H1 (cell line): ENCODE data around the gene OR5H6. TPM values are rescaled to one million over a fixed set of nuclear protein-coding genes. Genes with fewer than 3 reads are reported as not detected.

Experiments
- CTCF ChIA-PET: fragments of 300-600 bp; sonication (Branson Sonifier 250); formaldehyde crosslinking; loops from one replicate; lab custom pipeline; 2021; ENCODE audit not compliant: partially characterized antibody; lab: Charles Lee
- POLR2A ChIA-PET: fragments of 300-600 bp; sonication (Branson Sonifier 250); formaldehyde crosslinking; loops from one replicate; lab custom pipeline; 2021; ENCODE audit warnings: inconsistent platforms; ENCODE audit not compliant: partially characterized antibody; lab: Charles Lee
- DNase-seq, 2 experiments: peaks; one replicate each; pipeline versions ENCODE4 v3.0.0 to v3.0.0-alpha.2; 2010 to 2022; ENCODE audit warnings: low spot score in 2 of 2, low read depth in 1 of 2, mixed read lengths in 1 of 2
- FAIRE-seq: peaks from 2 replicates; lab custom pipeline; 2011; peaks lifted over from hg19 to GRCh38; lab: Jason Lieb, UNC
- H2AFZ ChIP-seq: 2 replicates; pipeline ENCODE4 v1.8.1; 2012; ENCODE audit warnings: low read length, inconsistent platforms
- H2AK5ac ChIP-seq: 2 replicates; pipeline ENCODE4 v1.6.1; 2013; ENCODE audit warnings: low read depth, low read length
- H2BK120ac ChIP-seq: replicated peaks from 2 replicates; pipeline ENCODE3; 2013; ENCODE audit warnings: low read depth, low read length, inconsistent platforms
- H2BK12ac ChIP-seq: 2 replicates; pipeline ENCODE4 v1.6.1; 2013; ENCODE audit warnings: low read depth, low read length
- H2BK15ac ChIP-seq: 2 replicates; pipeline ENCODE4 v1.6.1; 2013; ENCODE audit warnings: low read length
- H2BK20ac ChIP-seq: 2 replicates; pipeline ENCODE4 v1.6.1; 2013; ENCODE audit warnings: low read length
- H2BK5ac ChIP-seq: 2 replicates; pipeline ENCODE4 v1.6.1; 2013; ENCODE audit warnings: low read depth, low read length
- H3K14ac ChIP-seq: 2 replicates; pipeline ENCODE4 v1.6.1; 2013; ENCODE audit warnings: inconsistent platforms; ENCODE audit not compliant: insufficient read length
- H3K18ac ChIP-seq: 2 replicates; pipeline ENCODE4 v1.6.1; 2013; ENCODE audit warnings: low read length; ENCODE audit errors: extremely low read depth
- H3K23ac ChIP-seq: 2 replicates; pipeline ENCODE4 v1.6.1; 2013; ENCODE audit warnings: inconsistent platforms; ENCODE audit not compliant: insufficient read length
- H3K23me2 ChIP-seq: 2 replicates; pipeline ENCODE4 v1.6.1; 2013; ENCODE audit warnings: low read depth, low read length
- H3K27ac ChIP-seq: 2 replicates; pipeline ENCODE4 v1.6.1; 2011; ENCODE audit warnings: low read depth, low read length, inconsistent platforms
- H3K27me3 ChIP-seq, 4 experiments: replicated peaks in 1 of 4; 1 replicate in 1 of 4; 2 replicates in 3 of 4; pipeline versions ENCODE4 v1.6.1 to v1.8.1; 2011 to 2013; ENCODE audit warnings: low read length in 3 of 4, mild to moderate bottlenecking in 3 of 4, inconsistent platforms in 2 of 4, mixed read lengths in 2 of 4, moderate library complexity in 1 of 4; ENCODE audit not compliant: control insufficient read depth in 3 of 4, insufficient read depth in 3 of 4; ENCODE audit errors: extremely low read depth in 1 of 4
- H3K36me3 ChIP-seq, 4 experiments: 2 replicates each; pipeline versions ENCODE4 v1.6.1 to v1.8.1; 2011 to 2013; ENCODE audit warnings: mild to moderate bottlenecking in 4 of 4, low read length in 3 of 4, moderate library complexity in 2 of 4, control low read depth in 1 of 4, inconsistent platforms in 1 of 4; ENCODE audit not compliant: insufficient read depth in 4 of 4, control insufficient read depth in 2 of 4
- H3K4ac ChIP-seq: replicated peaks from 2 replicates; pipeline ENCODE3; 2013; ENCODE audit warnings: low read length, low read depth, mixed read lengths, inconsistent platforms; ENCODE audit not compliant: insufficient read length
- H3K4me1 ChIP-seq, 4 experiments: replicated peaks in 1 of 4; 1 replicate in 1 of 4; 2 replicates in 3 of 4; pipeline versions ENCODE4 v1.6.1 to v1.8.1; 2011 to 2013; ENCODE audit warnings: low read length in 3 of 4, inconsistent platforms in 2 of 4, mixed read lengths in 1 of 4; ENCODE audit not compliant: insufficient read depth in 4 of 4, control insufficient read depth in 3 of 4
- H3K4me2 ChIP-seq, 2 experiments: 2 replicates each; pipeline versions ENCODE4 v1.6.1 to v1.8.1; 2011 to 2013; ENCODE audit warnings: low read depth in 2 of 2, low read length in 2 of 2, control low read depth in 1 of 2, inconsistent platforms in 1 of 2, mild to moderate bottlenecking in 1 of 2; ENCODE audit not compliant: insufficient read depth in 1 of 2
- H3K4me3 ChIP-seq, 4 experiments: fragments of 200-600, 300-600 bp in 1 of 4; sonication (generic), shearing (Covaris generic), sonication (Bioruptor Twin) in 1 of 4; 2 replicates each; pipeline versions ENCODE4 v1.5.1 to v1.8.1; 2011 to 2016; ENCODE audit warnings: low read length in 4 of 4, low read depth in 3 of 4, control low read depth in 2 of 4, inconsistent platforms in 2 of 4, mild to moderate bottlenecking in 2 of 4, mixed read lengths in 1 of 4, moderate library complexity in 1 of 4; ENCODE audit not compliant: insufficient read depth in 2 of 4; ENCODE audit errors: extremely low read depth in 1 of 4
- H3K56ac ChIP-seq: replicated peaks from 2 replicates; pipeline ENCODE3; 2013; ENCODE audit warnings: low read depth, mild to moderate bottlenecking, mixed read lengths, low read length, inconsistent platforms; ENCODE audit not compliant: insufficient read length
- H3K79me1 ChIP-seq: 2 replicates; pipeline ENCODE4 v1.6.1; 2013; ENCODE audit warnings: low read depth, low read length, control low read depth
- H3K79me2 ChIP-seq, 2 experiments: 2 replicates each; pipeline versions ENCODE4 v1.6.1 to v1.8.1; 2012 to 2013; ENCODE audit warnings: low read length in 2 of 2, mild to moderate bottlenecking in 2 of 2, inconsistent platforms in 1 of 2; ENCODE audit not compliant: insufficient read depth in 2 of 2, control insufficient read depth in 1 of 2
- H3K9ac ChIP-seq, 4 experiments: replicated peaks in 1 of 4; 1 replicate in 1 of 4; 2 replicates in 3 of 4; pipeline versions ENCODE4 v1.6.1 to v1.8.1; 2011 to 2013; ENCODE audit warnings: low read depth in 3 of 4, low read length in 3 of 4, control low read depth in 2 of 4, mild to moderate bottlenecking in 2 of 4, moderate library complexity in 2 of 4, inconsistent platforms in 1 of 4; ENCODE audit errors: extremely low read depth in 1 of 4
- H3K9me3 ChIP-seq, 2 experiments: 2 replicates each; pipeline versions ENCODE4 v1.6.1 to v1.8.1; 2012 to 2013; ENCODE audit warnings: mild to moderate bottlenecking in 2 of 2, moderate library complexity in 2 of 2, control low read depth in 1 of 2, inconsistent platforms in 1 of 2, low read depth in 1 of 2, low read length in 1 of 2, mixed read lengths in 1 of 2; ENCODE audit not compliant: insufficient read depth in 2 of 2
- H4K20me1 ChIP-seq, 2 experiments: replicated peaks in 1 of 2; 2 replicates each; pipeline versions ENCODE3 to v1.8.1; 2011 to 2013; ENCODE audit warnings: inconsistent platforms in 2 of 2, low read length in 2 of 2, mild to moderate bottlenecking in 1 of 2; ENCODE audit not compliant: insufficient read depth in 2 of 2, control insufficient read depth in 1 of 2
- H4K5ac ChIP-seq: 2 replicates; pipeline ENCODE4 v1.6.1; 2013; ENCODE audit warnings: low read length, low read depth, mixed read lengths, inconsistent platforms; ENCODE audit not compliant: insufficient read length
- H4K8ac ChIP-seq: 2 replicates; pipeline ENCODE4 v1.8.0; 2013; ENCODE audit warnings: mild to moderate bottlenecking, moderate library complexity, low read length, inconsistent platforms; ENCODE audit not compliant: insufficient read depth; ENCODE audit errors: extremely low read depth
- H4K91ac ChIP-seq: replicated peaks from 2 replicates; pipeline ENCODE3; 2013; ENCODE audit warnings: low read length, mixed read lengths, inconsistent platforms; ENCODE audit not compliant: insufficient read length
- BCL11A ChIP-seq, 2 experiments: IDR thresholded peaks; one replicate each; pipeline ENCODE4 v1.6.1; 2011; ENCODE audit warnings: low read depth in 2 of 2, low read length in 2 of 2, mild to moderate bottlenecking in 2 of 2
- BRCA1 ChIP-seq: IDR thresholded peaks from 2 replicates; pipeline ENCODE4 v1.6.1; 2012; ENCODE audit warnings: low read depth, low read length, improper control_type of control experiment
- CTBP2 ChIP-seq: IDR thresholded peaks from 2 replicates; pipeline ENCODE4 v1.7.0; 2011; ENCODE audit warnings: borderline replicate concordance, mild to moderate bottlenecking, moderate library complexity, mixed read lengths, low read length; ENCODE audit not compliant: insufficient read depth, insufficient read length
- EZH2 ChIP-seq: fragments of 200-600 bp; sonication (generic); IDR thresholded peaks from 2 replicates; pipeline ENCODE4 v1.7.1; 2012; ENCODE audit warnings: low read depth, mild to moderate bottlenecking, moderate library complexity, low read length, inconsistent platforms; ENCODE audit not compliant: severe bottlenecking
- KDM1A ChIP-seq: fragments of 200-600, 300-600 bp; sonication (generic); IDR thresholded peaks from 2 replicates; pipeline ENCODE4 v1.7.1; 2016; ENCODE audit warnings: mild to moderate bottlenecking, low read length, borderline replicate concordance
- NRF1 ChIP-seq: IDR thresholded peaks from 2 replicates; pipeline ENCODE4 v1.6.1; 2011; ENCODE audit warnings: mild to moderate bottlenecking, low read depth, low read length, improper control_type of control experiment
- PHF8 ChIP-seq: fragments of 200-600 bp; sonication (generic); conservative IDR thresholded peaks from 2 replicates; pipeline ENCODE4 v1.7.1; 2012; ENCODE audit warnings: low read depth, mild to moderate bottlenecking, inconsistent platforms, low read length, moderate library complexity
- RNF2 ChIP-seq: fragments of 200-900, 300-1000 bp; sonication (generic); IDR thresholded peaks from 2 replicates; pipeline ENCODE4 v1.7.1; 2016; ENCODE audit warnings: borderline replicate concordance, low read depth, mild to moderate bottlenecking, antibody characterized with exemption, low read length; ENCODE audit not compliant: poor library complexity, severe bottlenecking; ENCODE audit errors: missing control alignments
- RXRA ChIP-seq: IDR thresholded peaks from 2 replicates; pipeline ENCODE4 v1.6.1; 2011; ENCODE audit warnings: low read depth, mild to moderate bottlenecking, low read length, moderate library complexity; ENCODE audit not compliant: insufficient read depth
- SIRT6 ChIP-seq: IDR thresholded peaks from one replicate; pipeline ENCODE4 v1.7.1; 2012; ENCODE audit warnings: low read length, inconsistent platforms
- WGBS, 2 experiments: shearing (Covaris generic) in 1 of 2; methylation state at CpG; one replicate each; pipeline versions ENCODE4 v1.1.6 to v1.1.7; 2013 to 2015; ENCODE audit warnings: low lambda C conversion rate in 2 of 2, mixed read lengths in 2 of 2, inconsistent platforms in 1 of 2, low coverage in 1 of 2, missing lambda C conversion rate in 1 of 2; ENCODE audit not compliant: insufficient replicate concordance in 2 of 2, insufficient coverage in 1 of 2, insufficient read length in 1 of 2; ENCODE audit errors: extremely low coverage in 1 of 2, missing lambda C conversion rate in 1 of 2; 5-methylcytosine and 5-hydroxymethylcytosine counted together
- polyA plus RNA-seq, 7 experiments: library from polyadenylated mRNA; depleted of rRNA in 3 of 7; stranded (reverse) in 5 of 7; unstranded in 2 of 7; fragments of >200 nt in 5 of 7; fragments of 200-250 nt in 2 of 7; gene quantifications; 1 replicate in 5 of 7; 2 replicates in 1 of 7; 4 replicates in 1 of 7; pipeline versions ENCODE4 v1.2.1 to v1.2.3, GENCODE V29; 2011 to 2013; ENCODE audit warnings: missing spikeins in 2 of 7, mixed read lengths in 2 of 7
- total RNA-seq: library from RNA; stranded (reverse); fragmentation: NEBNext Ultra II Directional; extraction: Animal tissue kit (Norgen Biotek cat#: 25700); gene quantifications from 2 replicates; pipeline ENCODE4 v1.2.1, GENCODE V29; 2021

OR5H6 gene
- total and polyA plus RNA-seq, 2 of the 8 experiments (the other 6 are each of a cell fraction or from before 2014, with no cell fraction given) = 0.06 TPM; not detected in 1

- H2AFZ ChIP-seq = no peak overlapping the region
- H3K4me3 ChIP-seq = no peak overlapping the region
- no peaks in the 10 kb centered on the region for H3K79me1 ChIP-seq
- no peak overlapping the region for H4K5ac ChIP-seq
- no peaks in the 10 kb centered on the region; a peak in 1 of 7 replicates for H3K4me1 ChIP-seq
- H3K23ac ChIP-seq = no peak overlapping the region
- 0 out of 4 replicates have a peak, but pooled peaks cover 0 to 3% of the 10 kb centered on the region in 2 experiments for H3K9me3 ChIP-seq
- H3K18ac ChIP-seq = no peak overlapping the region
- H3K79me2 ChIP-seq = no peaks in the 10 kb centered on the region
- DNase-seq = no peak
- no peak overlapping the region for H3K4me2 ChIP-seq
- no peak for FAIRE-seq
- ChIA-PET CTCF (interaction anchor here (0.7 to 2.5 kb wide), 3 partner anchors 12 to 58 kb away, joined by 3 to 11 read pairs (median 3); no protein-coding TSS in a partner anchor), POLR2A (interaction anchor here (0.8 kb wide), 1 partner anchor 15 kb away, joined by 3 read pairs; no protein-coding TSS in a partner anchor)
- H2BK12ac ChIP-seq = no peak overlapping the region
- 97% methylated on average over 2 of the region's 2 CpGs; no CpG with 5 or more reads in 1 of the 2 experiments for WGBS, 2 experiments
- no peaks in the 10 kb centered on the region for H4K20me1 ChIP-seq
- H3K23me2 ChIP-seq = no peaks in the 10 kb centered on the region
- no peak overlapping the region for H4K91ac ChIP-seq
- H2BK120ac ChIP-seq = no peak overlapping the region
- no peak overlapping the region for H4K8ac ChIP-seq
- H3K14ac ChIP-seq = no peak overlapping the region
- no peaks in the 10 kb centered on the region for H3K36me3 ChIP-seq
- no peak overlapping the region for H2BK5ac ChIP-seq
- H2BK20ac ChIP-seq = no peak overlapping the region
- H3K9ac ChIP-seq = no peak overlapping the region
- no peak overlapping the region for H3K4ac ChIP-seq
- no peak for TF ChIP-seq KDM1A
- TF ChIP-seq RXRA = no peak
- TF ChIP-seq CTBP2 = no peak
- TF ChIP-seq BCL11A (IDR thresholded peaks at IDR 0.05; ENCODE audit: low read depth in 2 of 2, low read length in 2 of 2) = no peak
- no peak for TF ChIP-seq RNF2
- TF ChIP-seq SIRT6 = no peak
- no peak for TF ChIP-seq PHF8
- TF ChIP-seq NRF1 = no peak
- no peak for TF ChIP-seq BRCA1
- no peak for TF ChIP-seq EZH2
- no peak overlapping the region for H3K56ac ChIP-seq
- H3K27me3 ChIP-seq = peaks cover 0 to 1% (median 0%) of the 10 kb centered on the region in 4 experiments; a peak in 1 of 7 replicates
- H2BK15ac ChIP-seq = no peak overlapping the region
- H3K27ac ChIP-seq = no peak overlapping the region
- no peak overlapping the region for H2AK5ac ChIP-seq
Measured at GRCh38 chr3:98262046-98262445, 2.0 kb upstream of the OR5H6 start.
